Measurements from ENCODE around the gene PDLIM1.

PDLIM1 gene

DNA sequence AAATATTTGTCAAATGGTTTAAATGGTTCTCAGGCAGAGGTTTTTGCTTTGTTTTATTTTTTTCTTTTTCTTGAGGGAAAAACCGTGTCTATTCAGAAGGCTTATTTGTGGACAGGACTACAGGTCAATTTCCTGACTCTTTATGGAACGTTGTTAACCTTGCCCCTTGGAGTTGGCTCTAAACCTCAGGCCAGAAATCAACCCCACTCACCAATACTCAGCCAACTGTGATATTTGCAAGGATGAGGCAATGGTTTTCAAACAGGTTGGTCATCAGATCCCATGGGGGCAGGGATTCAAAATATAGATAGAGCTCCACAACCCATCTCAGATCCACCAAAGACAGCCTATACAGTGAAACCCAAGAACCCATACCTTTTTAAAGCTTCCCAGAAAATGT lies 10.2 kb downstream of the PDLIM1 start:
- CTCF ChIA-PET, result interaction anchor here (1.2 to 1.6 kb wide), 2 partner anchors 15 to 37 kb away, joined by 4 to 7 read pairs; no protein-coding TSS in a partner anchor
- no peak for DNase-seq (ENCODE audit: low read depth, low spot score)
- TF ChIP-seq, protein P1, sequence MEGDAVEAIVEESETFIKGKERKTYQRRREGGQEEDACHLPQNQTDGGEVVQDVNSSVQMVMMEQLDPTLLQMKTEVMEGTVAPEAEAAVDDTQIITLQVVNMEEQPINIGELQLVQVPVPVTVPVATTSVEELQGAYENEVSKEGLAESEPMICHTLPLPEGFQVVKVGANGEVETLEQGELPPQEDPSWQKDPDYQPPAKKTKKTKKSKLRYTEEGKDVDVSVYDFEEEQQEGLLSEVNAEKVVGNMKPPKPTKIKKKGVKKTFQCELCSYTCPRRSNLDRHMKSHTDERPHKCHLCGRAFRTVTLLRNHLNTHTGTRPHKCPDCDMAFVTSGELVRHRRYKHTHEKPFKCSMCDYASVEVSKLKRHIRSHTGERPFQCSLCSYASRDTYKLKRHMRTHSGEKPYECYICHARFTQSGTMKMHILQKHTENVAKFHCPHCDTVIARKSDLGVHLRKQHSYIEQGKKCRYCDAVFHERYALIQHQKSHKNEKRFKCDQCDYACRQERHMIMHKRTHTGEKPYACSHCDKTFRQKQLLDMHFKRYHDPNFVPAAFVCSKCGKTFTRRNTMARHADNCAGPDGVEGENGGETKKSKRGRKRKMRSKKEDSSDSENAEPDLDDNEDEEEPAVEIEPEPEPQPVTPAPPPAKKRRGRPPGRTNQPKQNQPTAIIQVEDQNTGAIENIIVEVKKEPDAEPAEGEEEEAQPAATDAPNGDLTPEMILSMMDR (IDR thresholded peaks at IDR 0.05; ENCODE audit: insufficient read depth, low read length, missing control alignments), result no peak
- H3K4me3 ChIP-seq (ENCODE audit: low read depth, low read length), result no peak overlapping the region
- POLR2A ChIA-PET, result no interaction called here

DNA sequence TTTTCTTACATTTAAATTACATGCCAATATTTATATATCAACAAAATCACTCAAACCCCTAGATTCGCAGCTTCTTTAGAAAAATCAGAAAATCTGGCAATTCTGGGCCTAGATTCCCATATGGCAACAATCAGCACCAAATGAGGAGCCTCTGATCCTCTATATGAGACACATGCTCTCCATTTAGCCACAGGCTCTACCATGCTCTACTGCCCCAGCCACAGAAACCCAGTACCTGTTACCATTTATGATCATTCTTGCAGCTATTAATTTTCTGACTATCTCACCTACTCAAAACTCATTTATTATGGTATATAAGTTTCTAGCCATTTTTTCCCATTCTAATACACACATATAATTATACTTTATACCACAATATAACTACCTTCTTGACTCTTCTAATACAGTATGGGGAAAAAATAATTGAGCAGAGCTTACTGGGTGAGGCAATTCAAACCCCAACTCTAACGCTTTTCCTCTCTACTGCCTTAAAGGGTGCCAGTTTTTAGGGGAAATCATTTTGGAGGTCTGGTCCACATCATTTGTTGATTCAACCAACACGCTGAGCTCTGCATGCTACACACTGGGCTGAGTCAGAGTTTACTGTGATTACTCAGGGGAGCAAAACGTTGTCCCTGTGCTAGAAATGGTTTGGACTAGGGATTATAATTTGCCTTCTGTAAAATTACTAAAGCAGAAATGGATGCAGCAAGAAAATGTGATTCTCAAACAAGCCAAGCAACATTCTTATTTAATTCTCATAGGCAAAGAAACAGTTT lies 11.6 kb downstream of the PDLIM1 start:
- TF ChIP-seq, protein P1 (IDR thresholded peaks at IDR 0.05; ENCODE audit: insufficient read depth, low read length, missing control alignments), result no peak
- DNase-seq (ENCODE audit: low read depth, low spot score), result no peak
- ChIA-PET CTCF (interaction anchor here (0.9 to 6.3 kb wide), 7 partner anchors 10 to 86 kb away, joined by 3 to 30 read pairs (median 5); no protein-coding TSS in a partner anchor), POLR2A (interaction anchor here (0.8 kb wide), 1 partner anchor 11 kb away, joined by 4 read pairs; the partner anchor contains the start of gene PDLIM1)
- no peak overlapping the region for H3K4me3 ChIP-seq (ENCODE audit: low read depth, low read length)

DNA sequence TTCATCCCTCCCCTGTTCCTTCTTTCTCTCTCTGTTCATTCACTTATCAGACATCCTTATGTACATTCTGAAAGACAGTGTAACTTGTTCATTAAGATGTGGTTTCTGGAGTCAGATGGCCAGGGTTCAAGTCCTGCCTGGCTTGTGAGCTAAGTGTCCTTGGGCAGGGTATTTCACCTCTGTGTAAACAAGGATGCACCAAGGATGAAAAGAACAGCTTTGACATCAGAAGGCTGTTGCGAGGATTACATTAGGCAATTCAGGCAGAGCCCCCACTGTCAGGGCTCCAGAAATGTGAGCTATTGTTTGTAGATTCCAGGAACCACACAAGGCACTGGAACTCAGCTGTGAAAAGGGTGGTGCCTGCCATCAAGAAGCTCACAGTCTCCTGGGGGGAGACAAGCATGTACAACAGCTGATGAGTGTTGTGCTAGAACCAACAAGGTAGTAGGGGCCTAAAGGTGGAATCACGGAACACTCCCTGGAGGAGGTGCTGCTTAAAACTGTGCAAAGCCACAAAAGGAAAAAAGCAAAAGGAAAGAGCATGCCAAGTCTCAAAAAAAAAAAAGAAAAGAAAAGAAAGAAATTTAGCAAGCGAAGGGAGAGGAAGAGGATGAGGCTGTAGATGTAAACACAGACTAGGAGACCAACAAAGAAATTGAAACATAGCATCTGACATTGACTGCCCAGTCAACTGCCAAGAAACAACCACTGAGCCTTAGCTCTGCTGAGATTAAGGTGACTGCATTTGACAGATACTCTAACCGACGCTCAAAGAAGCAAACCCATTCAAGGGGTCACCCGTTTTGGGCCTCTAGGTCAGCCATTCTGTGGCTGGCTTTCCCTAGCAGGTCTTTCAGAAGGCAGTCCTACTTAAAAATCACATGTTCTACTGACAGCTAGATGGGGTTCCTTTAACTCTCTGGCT lies 12.5 kb downstream of the PDLIM1 start:
- TF ChIP-seq, protein P1 (IDR thresholded peaks at IDR 0.05; ENCODE audit: insufficient read depth, low read length, missing control alignments), result no peak
- CTCF ChIA-PET, result interaction anchor here (1.1 to 6.3 kb wide), 5 partner anchors 10 to 85 kb away, joined by 3 to 30 read pairs (median 5); no protein-coding TSS in a partner anchor
- POLR2A ChIA-PET, result interaction anchor here (0.8 kb wide), 1 partner anchor 12 kb away, joined by 4 read pairs; the partner anchor contains the start of gene PDLIM1
- no peak overlapping the region for H3K4me3 ChIP-seq (ENCODE audit: low read depth, low read length)
- no peak for DNase-seq (ENCODE audit: low read depth, low spot score)

DNA sequence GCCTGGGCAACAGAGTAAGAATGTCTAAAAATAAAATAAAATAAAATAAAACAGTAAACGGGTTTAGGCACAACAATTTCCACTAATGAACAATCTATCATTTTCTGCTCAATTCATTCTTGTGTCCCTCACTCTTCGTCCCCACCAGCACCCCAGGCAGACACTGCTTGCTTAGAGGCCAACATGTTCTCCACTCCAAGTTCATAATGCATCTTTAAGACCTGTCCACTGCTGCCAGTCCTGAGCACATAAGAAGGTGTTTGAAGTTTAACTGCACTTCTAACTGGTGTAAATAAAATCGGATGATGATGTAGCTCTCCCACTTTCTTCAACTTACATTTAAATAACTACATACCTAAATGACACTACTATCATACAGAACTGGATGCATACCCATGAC lies 13.2 kb downstream of the PDLIM1 start:
- no peak for DNase-seq (ENCODE audit: low read depth, low spot score)
- TF ChIP-seq, protein P1 (IDR thresholded peaks at IDR 0.05; ENCODE audit: insufficient read depth, low read length, missing control alignments), result no peak
- no peak overlapping the region for H3K4me3 ChIP-seq (ENCODE audit: low read depth, low read length)
- POLR2A ChIA-PET, result no interaction called here
- CTCF ChIA-PET, result interaction anchor here (0.8 to 6.3 kb wide), 4 partner anchors 8 to 85 kb away, joined by 3 to 30 read pairs (median 5); no protein-coding TSS in a partner anchor

DNA sequence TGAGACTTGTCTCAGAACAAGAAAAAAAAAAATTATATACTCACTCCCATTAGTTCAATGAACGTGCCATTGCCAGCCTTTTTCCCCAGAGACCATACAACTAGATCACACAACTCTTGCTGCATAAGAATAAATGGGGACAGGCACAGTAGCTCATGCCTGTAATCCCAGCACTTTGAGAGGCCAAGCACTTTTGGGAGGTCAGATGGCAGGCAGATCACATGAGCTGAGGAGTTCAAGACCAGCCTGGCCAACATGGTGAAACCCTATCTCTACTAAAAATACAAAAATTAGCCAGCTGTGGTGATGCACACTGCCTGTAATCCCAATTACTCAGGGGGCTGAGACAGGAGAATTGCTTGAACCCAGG lies 13.6 kb downstream of the PDLIM1 start:
- DNase-seq (ENCODE audit: low read depth, low spot score), result no peak
- POLR2A ChIA-PET, result no interaction called here
- no peak overlapping the region for H3K4me3 ChIP-seq (ENCODE audit: low read depth, low read length)
- CTCF ChIA-PET, result interaction anchor here (0.8 to 6.3 kb wide), 4 partner anchors 9 to 86 kb away, joined by 4 to 30 read pairs (median 6); no protein-coding TSS in a partner anchor
- TF ChIP-seq, protein P1 (IDR thresholded peaks at IDR 0.05; ENCODE audit: insufficient read depth, low read length, missing control alignments), result no peak

All from AG04449 (cell line).